Measurements from ENCODE around the gene FHL2. TPM values are rescaled to one million over a fixed set of nuclear protein-coding genes. Genes with fewer than 3 reads are reported as not detected.

Gene FHL2
- total and polyA plus RNA-seq, 2 donors, result 14.2 to 49.2 TPM

GRCh38 chr2:105396254-105397024 lies 2.4 kb downstream of the FHL2 start:
- H3K4me1 ChIP-seq (ENCODE audit: control insufficient read depth in 2 of 2, insufficient read depth in 2 of 2, low read length in 2 of 2), result peaks cover 11 to 32% of the 10 kb centered on the region in 2 donors
- H3K27ac ChIP-seq (ENCODE audit: low read depth in 1 of 2, low read length in 1 of 2), result no peak overlapping the region

GRCh38 chr2:105395691-105396090 lies 3.2 kb downstream of the FHL2 start:
- H3K4me1 ChIP-seq (ENCODE audit: control insufficient read depth in 2 of 2, insufficient read depth in 2 of 2, low read length in 2 of 2), result peaks cover 11 to 32% of the 10 kb centered on the region in 2 donors
- H3K36me3 ChIP-seq (ENCODE audit: control insufficient read depth in 2 of 2, insufficient read depth in 2 of 2, low read length in 1 of 2), result peaks cover 10 to 15% of the 10 kb centered on the region in 2 donors
- no peak for DNase-seq (ENCODE audit: low read depth in 6 of 9, low spot score in 9 of 9)
- no peak overlapping the region for H3K27ac ChIP-seq (ENCODE audit: low read depth in 1 of 2, low read length in 1 of 2)
- H3K4me3 ChIP-seq (ENCODE audit: low read length in 2 of 2), result no peak overlapping the region
- peaks cover 0 to 5% of the 10 kb centered on the region in 2 donors for H3K9me3 ChIP-seq (ENCODE audit: control insufficient read depth in 2 of 2, insufficient read depth in 1 of 2, low read length in 1 of 2)
- 98% methylated on average over 7 of the region's 7 CpGs for WGBS
- H3K27me3 ChIP-seq (ENCODE audit: control insufficient read depth in 2 of 2, insufficient read depth in 1 of 2, low read length in 1 of 2), result peaks cover 0 to 8% of the 10 kb centered on the region in 2 donors

More at GRCh38 chr2:105396254-105397024, 2.4 kb downstream of the FHL2 start:
- DNase-seq (ENCODE audit: low read depth in 6 of 9, low spot score in 9 of 9), result no peak
- H3K27me3 ChIP-seq (ENCODE audit: control insufficient read depth in 2 of 2, insufficient read depth in 1 of 2, low read length in 1 of 2), result peaks cover 0 to 8% of the 10 kb centered on the region in 2 donors
- no peak overlapping the region for H3K4me3 ChIP-seq (ENCODE audit: low read length in 2 of 2)
- WGBS, result 96% methylated on average over 12 of the region's 12 CpGs
- H3K9me3 ChIP-seq (ENCODE audit: control insufficient read depth in 2 of 2, insufficient read depth in 1 of 2, low read length in 1 of 2), result peaks cover 0 to 5% of the 10 kb centered on the region in 2 donors
- H3K36me3 ChIP-seq (ENCODE audit: control insufficient read depth in 2 of 2, insufficient read depth in 2 of 2, low read length in 1 of 2), result peaks cover 8 to 15% of the 10 kb centered on the region in 2 donors

DNA sequence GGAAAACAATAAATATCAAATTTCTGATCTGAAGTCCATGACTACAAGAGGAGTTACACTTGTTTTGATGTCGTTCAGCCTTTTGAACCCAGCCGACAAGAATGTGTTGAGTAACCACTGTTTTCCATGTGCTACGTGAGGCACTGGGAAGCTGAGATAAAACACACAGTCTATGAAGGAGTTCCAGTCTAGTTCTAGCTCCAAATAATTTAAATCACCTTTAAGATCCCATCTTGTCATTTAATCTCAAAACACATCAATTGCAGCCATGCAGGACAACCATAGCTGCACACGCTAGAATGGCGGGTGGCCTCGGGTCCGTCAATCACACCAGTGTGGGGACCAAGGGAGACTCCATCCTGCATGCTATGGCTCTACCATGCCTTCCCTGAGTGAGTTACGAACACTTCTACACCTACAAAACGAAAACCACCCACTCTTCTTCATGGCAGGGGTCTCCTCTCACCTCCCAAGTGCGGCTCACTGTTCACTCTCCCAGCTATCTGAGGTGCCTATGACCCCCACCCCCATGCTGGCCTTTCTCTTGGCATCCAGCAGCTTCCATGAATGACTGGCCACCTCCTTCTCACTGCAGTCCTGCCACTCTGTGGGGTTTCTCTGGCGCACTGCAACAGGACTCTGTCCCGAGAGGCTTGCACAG lies 3.8 kb downstream of the FHL2 start:
- peaks cover 10 to 18% of the 10 kb centered on the region in 2 donors for H3K36me3 ChIP-seq (ENCODE audit: control insufficient read depth in 2 of 2, insufficient read depth in 2 of 2, low read length in 1 of 2)
- H3K27ac ChIP-seq (ENCODE audit: low read depth in 1 of 2, low read length in 1 of 2), result no peak overlapping the region
- H3K27me3 ChIP-seq (ENCODE audit: control insufficient read depth in 2 of 2, insufficient read depth in 1 of 2, low read length in 1 of 2), result peaks cover 0 to 8% of the 10 kb centered on the region in 2 donors
- no peak overlapping the region for H3K4me3 ChIP-seq (ENCODE audit: low read length in 2 of 2)
- WGBS, result 94% methylated on average over 12 of the region's 12 CpGs
- no peak for DNase-seq (ENCODE audit: low read depth in 6 of 9, low spot score in 9 of 9)
- H3K4me1 ChIP-seq (ENCODE audit: control insufficient read depth in 2 of 2, insufficient read depth in 2 of 2, low read length in 2 of 2), result peaks cover 11 to 32% of the 10 kb centered on the region in 2 donors
- peaks cover 0 to 5% of the 10 kb centered on the region in 2 donors for H3K9me3 ChIP-seq (ENCODE audit: control insufficient read depth in 2 of 2, insufficient read depth in 1 of 2, low read length in 1 of 2)

DNA sequence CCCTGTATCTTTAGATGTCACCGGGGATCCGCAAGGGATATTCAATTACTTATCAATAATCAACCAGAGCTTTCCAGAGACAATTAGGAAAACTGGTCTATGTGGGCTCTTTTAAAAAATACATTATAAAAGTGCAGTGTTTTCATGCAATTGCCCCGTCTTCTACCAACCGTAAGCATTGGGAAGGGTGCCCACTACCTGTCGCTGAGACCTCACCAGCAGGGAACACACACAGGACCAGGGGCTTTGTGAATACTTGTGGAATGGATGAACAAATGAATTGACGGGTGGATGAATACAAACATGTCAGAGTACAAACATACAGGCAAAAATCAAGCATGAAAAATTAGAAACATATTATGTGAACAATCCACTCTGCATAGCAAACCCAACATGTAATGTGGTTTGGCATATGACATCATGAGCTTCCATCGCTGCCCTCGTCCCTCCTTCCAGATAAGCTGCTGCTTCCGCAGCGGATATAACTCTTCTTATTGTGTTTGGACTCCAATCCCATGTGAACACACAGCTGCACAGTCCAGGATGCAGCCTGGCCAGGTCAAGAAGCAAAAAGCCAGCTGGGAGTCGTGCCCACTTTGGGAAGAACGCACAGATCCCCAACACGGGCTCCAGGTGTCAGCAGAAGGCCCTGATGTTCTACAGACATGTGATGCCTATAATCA lies 5.3 kb downstream of the FHL2 start:
- Histone ChIP-seq H3K9me3 (ENCODE audit: control insufficient read depth in 2 of 2, insufficient read depth in 1 of 2, low read length in 1 of 2) (no peaks in the 10 kb centered on the region), H3K27ac (ENCODE audit: low read depth in 1 of 2, low read length in 1 of 2) (no peak overlapping the region), H3K4me3 (ENCODE audit: low read length in 2 of 2) (no peak overlapping the region), H3K27me3 (ENCODE audit: control insufficient read depth in 2 of 2, insufficient read depth in 1 of 2, low read length in 1 of 2) (no peaks in the 10 kb centered on the region), H3K36me3 (ENCODE audit: control insufficient read depth in 2 of 2, insufficient read depth in 2 of 2, low read length in 1 of 2) (peaks cover 10 to 24% of the 10 kb centered on the region in 2 donors), H3K4me1 (ENCODE audit: control insufficient read depth in 2 of 2, insufficient read depth in 2 of 2, low read length in 2 of 2) (peaks cover 5 to 26% of the 10 kb centered on the region in 2 donors)
- no peak for DNase-seq (ENCODE audit: low read depth in 6 of 9, low spot score in 9 of 9)
- WGBS, result 93% methylated on average over 13 of the region's 13 CpGs

DNA sequence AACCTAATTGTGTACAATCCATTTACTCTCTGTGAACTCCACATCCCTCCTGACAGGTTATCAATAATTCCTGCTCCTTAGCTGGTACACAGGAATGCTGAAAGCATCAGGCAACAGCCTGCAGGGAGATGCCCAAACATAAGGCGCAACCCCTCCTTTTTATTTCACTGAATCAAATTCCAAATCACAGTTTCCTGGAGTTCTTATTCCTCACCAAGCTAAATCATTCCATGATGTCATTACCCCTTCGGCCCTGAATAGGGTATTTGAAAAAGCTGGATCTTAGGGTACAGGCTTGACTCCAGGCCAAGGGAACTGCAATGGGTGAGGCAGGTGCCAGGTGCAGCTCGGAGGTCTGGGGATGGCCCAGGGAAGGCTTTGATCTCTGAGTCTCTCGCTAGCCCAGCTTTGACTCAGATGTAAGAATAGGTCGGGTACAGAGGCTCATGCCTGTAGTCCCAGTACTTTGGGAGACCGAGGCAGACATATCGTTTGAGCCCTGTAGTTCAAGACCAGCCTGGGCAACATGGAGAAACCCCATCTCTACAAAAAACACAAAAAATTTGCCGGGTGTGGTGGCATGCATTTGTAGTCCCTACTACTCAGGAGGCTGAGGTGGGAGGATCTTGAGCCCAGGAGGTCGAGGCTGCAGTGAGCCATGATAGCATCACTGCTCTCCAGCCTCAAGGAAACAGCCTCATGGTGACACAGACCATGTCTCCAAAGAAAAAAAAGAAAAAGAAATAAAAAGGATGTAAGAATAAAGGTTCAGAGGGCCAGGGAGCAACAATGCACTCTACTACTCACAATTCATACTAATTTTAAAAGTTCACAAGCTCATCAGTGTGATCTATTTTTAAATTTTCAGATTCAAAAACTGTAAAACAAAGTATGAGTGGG lies 6.8 kb downstream of the FHL2 start:
- Histone ChIP-seq H3K9me3 (ENCODE audit: control insufficient read depth in 2 of 2, insufficient read depth in 1 of 2, low read length in 1 of 2) (no peaks in the 10 kb centered on the region), H3K27ac (ENCODE audit: low read depth in 1 of 2, low read length in 1 of 2) (no peak overlapping the region), H3K4me3 (ENCODE audit: low read length in 2 of 2) (no peak overlapping the region), H3K27me3 (ENCODE audit: control insufficient read depth in 2 of 2, insufficient read depth in 1 of 2, low read length in 1 of 2) (no peaks in the 10 kb centered on the region), H3K4me1 (ENCODE audit: control insufficient read depth in 2 of 2, insufficient read depth in 2 of 2, low read length in 2 of 2) (peaks cover 5 to 21% of the 10 kb centered on the region in 2 donors), H3K36me3 (ENCODE audit: control insufficient read depth in 2 of 2, insufficient read depth in 2 of 2, low read length in 1 of 2) (peaks cover 10 to 26% of the 10 kb centered on the region in 2 donors)
- no peak for DNase-seq (ENCODE audit: low read depth in 6 of 9, low spot score in 9 of 9)
- 90% methylated on average over 9 of the region's 9 CpGs for WGBS

GRCh38 chr2:105391058-105391627 lies 7.7 kb downstream of the FHL2 start:
- H3K27me3 ChIP-seq (ENCODE audit: control insufficient read depth in 2 of 2, insufficient read depth in 1 of 2, low read length in 1 of 2), result no peaks in the 10 kb centered on the region
- no peak for DNase-seq (ENCODE audit: low read depth in 6 of 9, low spot score in 9 of 9)
- no peak overlapping the region for H3K4me3 ChIP-seq (ENCODE audit: low read length in 2 of 2)
- no peak overlapping the region for H3K27ac ChIP-seq (ENCODE audit: low read depth in 1 of 2, low read length in 1 of 2)
- no peaks in the 10 kb centered on the region for H3K9me3 ChIP-seq (ENCODE audit: control insufficient read depth in 2 of 2, insufficient read depth in 1 of 2, low read length in 1 of 2)
- peaks cover 0 to 17% of the 10 kb centered on the region in 2 donors for H3K4me1 ChIP-seq (ENCODE audit: control insufficient read depth in 2 of 2, insufficient read depth in 2 of 2, low read length in 2 of 2)
- 99% methylated on average over 5 of the region's 5 CpGs for WGBS
- peaks cover 10 to 29% of the 10 kb centered on the region in 2 donors for H3K36me3 ChIP-seq (ENCODE audit: control insufficient read depth in 2 of 2, insufficient read depth in 2 of 2, low read length in 1 of 2)

- H3K4me3 ChIP-seq (ENCODE audit: low read length in 2 of 2), result no peak overlapping the region
- DNase-seq (ENCODE audit: low read depth in 6 of 9, low spot score in 9 of 9), result no peak
- no peaks in the 10 kb centered on the region for H3K27me3 ChIP-seq (ENCODE audit: control insufficient read depth in 2 of 2, insufficient read depth in 1 of 2, low read length in 1 of 2)
- H3K4me1 ChIP-seq (ENCODE audit: control insufficient read depth in 2 of 2, insufficient read depth in 2 of 2, low read length in 2 of 2), result peaks cover 0 to 17% of the 10 kb centered on the region in 2 donors
- H3K9me3 ChIP-seq (ENCODE audit: control insufficient read depth in 2 of 2, insufficient read depth in 1 of 2, low read length in 1 of 2), result no peaks in the 10 kb centered on the region
- H3K27ac ChIP-seq (ENCODE audit: low read depth in 1 of 2, low read length in 1 of 2), result no peak overlapping the region
- peaks cover 17 to 34% of the 10 kb centered on the region in 2 donors for H3K36me3 ChIP-seq (ENCODE audit: control insufficient read depth in 2 of 2, insufficient read depth in 2 of 2, low read length in 1 of 2)
Measured at GRCh38 chr2:105390454-105390853, 8.4 kb downstream of the FHL2 start.

DNA sequence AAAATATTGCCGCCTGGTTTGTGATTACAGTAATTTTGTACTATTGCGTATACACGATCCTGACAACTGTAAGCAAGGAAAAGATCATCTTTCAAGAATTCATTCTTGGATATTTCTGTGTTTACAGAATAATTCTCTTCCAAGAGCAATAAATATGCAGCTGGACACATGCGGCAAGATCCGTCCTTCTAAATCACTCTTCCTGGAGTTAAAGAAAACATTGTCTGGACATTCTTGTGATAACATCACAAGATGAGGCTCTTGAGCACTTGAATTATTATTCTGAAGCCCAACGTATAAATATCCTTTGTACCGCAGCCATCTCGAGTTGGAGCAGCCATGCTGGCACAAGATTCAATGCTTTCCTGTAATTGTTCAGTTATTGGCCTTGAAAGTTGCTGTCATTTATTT lies 9.9 kb downstream of the FHL2 start:
- H3K27me3 ChIP-seq (ENCODE audit: control insufficient read depth in 2 of 2, insufficient read depth in 1 of 2, low read length in 1 of 2), result no peaks in the 10 kb centered on the region
- no peak overlapping the region for H3K27ac ChIP-seq (ENCODE audit: low read depth in 1 of 2, low read length in 1 of 2)
- H3K4me3 ChIP-seq (ENCODE audit: low read length in 2 of 2), result no peak overlapping the region
- peaks cover 22 to 45% of the 10 kb centered on the region in 2 donors for H3K36me3 ChIP-seq (ENCODE audit: control insufficient read depth in 2 of 2, insufficient read depth in 2 of 2, low read length in 1 of 2)
- peaks cover 0 to 10% of the 10 kb centered on the region in 2 donors for H3K4me1 ChIP-seq (ENCODE audit: control insufficient read depth in 2 of 2, insufficient read depth in 2 of 2, low read length in 2 of 2)
- 92% methylated on average over 8 of the region's 8 CpGs for WGBS
- DNase-seq (ENCODE audit: low read depth in 6 of 9, low spot score in 9 of 9), result no peak
- no peaks in the 10 kb centered on the region for H3K9me3 ChIP-seq (ENCODE audit: control insufficient read depth in 2 of 2, insufficient read depth in 1 of 2, low read length in 1 of 2)
